Mucosa of rectum (tissue), 2 donors: ENCODE data around the gene UCP3.
A peak's percentile ranks its signal among the peaks of the same experiment; 100 is the strongest.

Source experiments
- H3K27ac ChIP-seq, 2 donors: one replicate each; pipeline ENCODE4 v1.7.0; 2013; ENCODE audit warnings: inconsistent platforms in 2 of 2, low read depth in 2 of 2, low read length in 2 of 2
- H3K27me3 ChIP-seq, 2 donors: one replicate each; pipeline ENCODE4 v1.7.0; 2013; ENCODE audit warnings: low read length in 2 of 2; ENCODE audit not compliant: control insufficient read depth in 2 of 2, insufficient read depth in 2 of 2
- H3K36me3 ChIP-seq, 2 donors: one replicate each; pipeline ENCODE4 v1.7.0; 2013; ENCODE audit warnings: low read length in 2 of 2; ENCODE audit not compliant: control insufficient read depth in 2 of 2, insufficient read depth in 2 of 2
- H3K4me1 ChIP-seq, 2 donors: one replicate each; pipeline ENCODE4 v1.7.0; 2013; ENCODE audit warnings: low read length in 2 of 2, mild to moderate bottlenecking in 1 of 2; ENCODE audit not compliant: control insufficient read depth in 2 of 2, insufficient read depth in 2 of 2
- H3K4me3 ChIP-seq, 2 donors: one replicate each; pipeline ENCODE4 v1.7.0; 2013; ENCODE audit warnings: low read length in 2 of 2
- H3K9ac ChIP-seq, 2 donors: one replicate each; pipeline ENCODE4 v1.7.0; 2013; ENCODE audit warnings: low read length in 2 of 2, low read depth in 1 of 2, mild to moderate bottlenecking in 1 of 2
- H3K9me3 ChIP-seq, 2 donors: one replicate each; pipeline ENCODE4 v1.7.0; 2013; ENCODE audit warnings: low read length in 2 of 2; ENCODE audit not compliant: control insufficient read depth in 2 of 2
- donor health status: healthy.
- donor health status: Normal muscosa, but diverticular disease.

UCP3 gene

DNA sequence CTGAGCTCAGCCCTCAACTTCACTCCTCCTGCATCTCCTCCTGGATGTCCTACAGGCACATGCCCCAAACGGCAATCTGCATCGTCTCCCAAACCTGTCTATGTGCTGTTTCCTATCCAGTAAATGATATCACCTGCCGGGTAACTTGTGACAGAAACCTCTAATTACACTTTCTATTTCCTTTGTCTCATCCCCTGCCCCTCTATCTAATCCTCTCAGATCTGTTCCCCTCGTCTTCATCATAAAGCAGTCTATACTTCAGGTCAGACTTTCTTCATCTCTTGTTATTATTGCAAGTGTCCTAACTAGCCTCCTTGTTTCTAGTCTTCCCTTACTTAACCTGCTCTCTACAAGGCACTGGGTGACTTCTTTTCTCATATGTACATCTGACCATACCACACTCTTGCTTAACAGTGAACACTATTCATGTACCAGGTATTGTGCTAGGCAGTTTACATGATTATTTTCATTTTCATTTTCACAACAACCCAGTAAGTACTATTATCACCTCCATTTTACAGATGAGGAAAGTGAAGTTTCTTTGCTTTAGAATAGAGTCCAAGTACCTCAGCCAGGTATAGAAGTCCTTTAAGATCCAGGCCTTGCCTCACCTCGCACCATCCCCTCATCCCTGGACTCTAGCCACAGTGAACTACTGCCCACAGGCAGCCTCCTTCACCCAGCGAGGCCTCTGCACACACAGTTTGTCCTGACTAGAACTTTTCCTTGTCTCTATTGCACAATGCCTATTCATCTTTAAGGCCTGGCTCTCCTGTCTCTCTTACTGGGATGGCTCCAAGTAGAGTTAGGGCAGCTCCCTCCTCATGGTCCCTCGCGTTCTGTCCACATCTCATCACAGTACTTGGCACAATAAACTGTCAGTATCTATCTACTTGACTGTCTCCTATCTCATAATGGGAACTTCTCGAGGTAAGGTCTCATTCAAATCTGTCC is 22.1 kb upstream of the UCP3 start:
- Histone ChIP-seq H3K4me1 (no peaks in the 10 kb centered on the region), H3K9ac (no peak overlapping the region), H3K4me3 (no peak overlapping the region), H3K27ac (no peak overlapping the region), H3K9me3 (no peaks in the 10 kb centered on the region), H3K27me3 (no peaks in the 10 kb centered on the region), H3K36me3 (peaks cover 35 to 55% of the 10 kb centered on the region in 2 donors)

- no peaks in the 10 kb centered on the region for H3K27me3 ChIP-seq
- no peak overlapping the region for H3K4me3 ChIP-seq
- H3K27ac ChIP-seq: no peak overlapping the region
- no peaks in the 10 kb centered on the region for H3K4me1 ChIP-seq
- H3K9ac ChIP-seq: no peak overlapping the region
- H3K9me3 ChIP-seq: no peaks in the 10 kb centered on the region
- H3K36me3 ChIP-seq: peaks cover 4 to 23% of the 10 kb centered on the region in 2 donors
These were observed 16.7 kb upstream of the UCP3 start for GRCh38 chr11:74025467-74026166.

GRCh38 chr11:74024261-74025029 is 15.6 kb upstream of the UCP3 start:
- H3K27ac ChIP-seq: no peak overlapping the region
- peaks cover 0 to 15% of the 10 kb centered on the region in 2 donors for H3K36me3 ChIP-seq
- H3K4me3 ChIP-seq: no peak overlapping the region
- H3K4me1 ChIP-seq: peaks cover 6 to 7% of the 10 kb centered on the region in 2 donors
- H3K27me3 ChIP-seq: no peaks in the 10 kb centered on the region
- no peaks in the 10 kb centered on the region for H3K9me3 ChIP-seq
- no peak overlapping the region for H3K9ac ChIP-seq

GRCh38 chr11:74023276-74023675 is 14.4 kb upstream of the UCP3 start:
- H3K9me3 ChIP-seq: no peaks in the 10 kb centered on the region
- H3K36me3 ChIP-seq: peaks cover 0 to 7% of the 10 kb centered on the region in 2 donors
- H3K27me3 ChIP-seq: no peaks in the 10 kb centered on the region
- H3K27ac ChIP-seq: peak overlapping the region in 1 of 2 donors; percentile 53
- H3K4me1 ChIP-seq: peaks cover 18% of the 10 kb centered on the region in 2 donors
- no peak overlapping the region for H3K4me3 ChIP-seq
- no peak overlapping the region for H3K9ac ChIP-seq

DNA sequence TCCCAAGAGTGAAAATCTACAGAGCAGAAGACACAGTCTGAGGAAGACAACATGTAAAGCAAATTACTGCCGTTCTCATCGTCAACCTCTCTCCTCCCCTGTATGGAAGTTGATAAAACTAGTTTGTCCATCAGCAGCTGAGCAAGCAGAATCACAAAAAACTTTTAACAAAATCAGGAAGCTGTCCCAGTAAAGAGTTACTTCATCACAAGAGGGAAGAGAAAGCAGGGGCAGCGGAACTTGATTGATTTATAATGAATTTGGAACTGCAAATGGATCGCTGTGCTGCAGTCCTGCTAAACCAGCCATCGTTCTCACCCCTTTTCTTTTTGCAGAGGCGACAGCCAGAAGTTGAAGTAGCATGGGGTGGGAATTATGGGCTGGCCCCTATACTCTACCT is 13.7 kb upstream of the UCP3 start:
- Histone ChIP-seq H3K9me3 (no peaks in the 10 kb centered on the region), H3K9ac (no peak overlapping the region), H3K36me3 (peaks cover 0 to 7% of the 10 kb centered on the region in 2 donors), H3K27me3 (no peaks in the 10 kb centered on the region), H3K4me1 (peaks cover 24 to 25% of the 10 kb centered on the region in 2 donors), H3K4me3 (no peak overlapping the region), H3K27ac (peak overlapping the region in 1 of 2 donors; percentile 53)

GRCh38 chr11:74021998-74022397 is 13.1 kb upstream of the UCP3 start:
- peaks cover 0 to 7% of the 10 kb centered on the region in 2 donors for H3K36me3 ChIP-seq
- peaks cover 24 to 25% of the 10 kb centered on the region in 2 donors for H3K4me1 ChIP-seq
- H3K27me3 ChIP-seq: no peaks in the 10 kb centered on the region
- H3K4me3 ChIP-seq: no peak overlapping the region
- H3K27ac ChIP-seq: no peak overlapping the region
- H3K9me3 ChIP-seq: no peaks in the 10 kb centered on the region
- no peak overlapping the region for H3K9ac ChIP-seq

- Histone ChIP-seq H3K4me3 (no peak overlapping the region), H3K27me3 (no peaks in the 10 kb centered on the region), H3K27ac (peak overlapping the region in 1 of 2 donors; percentile 96), H3K9ac (no peak overlapping the region), H3K36me3 (peaks cover 0 to 1% of the 10 kb centered on the region in 2 donors), H3K4me1 (peaks cover 24 to 25% of the 10 kb centered on the region in 2 donors), H3K9me3 (no peaks in the 10 kb centered on the region)
These were observed 11.7 kb upstream of the UCP3 start for GRCh38 chr11:74020539-74020938.

GRCh38 chr11:74019860-74020259 is 11.0 kb upstream of the UCP3 start:
- H3K4me3 ChIP-seq: no peak overlapping the region
- H3K27ac ChIP-seq: peak overlapping the region; percentile 91 to 96
- H3K9me3 ChIP-seq: no peaks in the 10 kb centered on the region
- no peaks in the 10 kb centered on the region for H3K36me3 ChIP-seq
- peak overlapping the region in 1 of 2 donors; percentile 18 for H3K9ac ChIP-seq
- no peaks in the 10 kb centered on the region for H3K27me3 ChIP-seq
- H3K4me1 ChIP-seq: peaks cover 24 to 25% of the 10 kb centered on the region in 2 donors

- Histone ChIP-seq H3K4me3 (peak overlapping the region in 1 of 2 donors; percentile 46), H3K4me1 (peaks cover 24 to 25% of the 10 kb centered on the region in 2 donors), H3K27me3 (no peaks in the 10 kb centered on the region), H3K9me3 (no peaks in the 10 kb centered on the region), H3K36me3 (no peaks in the 10 kb centered on the region), H3K27ac (peak overlapping the region; percentile 91 to 96), H3K9ac (peak overlapping the region in 1 of 2 donors; percentile 29)
These were observed 10.3 kb upstream of the UCP3 start for GRCh38 chr11:74019104-74019738.
